Mammary epithelial cell (primary cell): ENCODE data around the gene GLT8D2.

Experiments used
- EZH2 ChIP-seq: IDR thresholded peaks from 2 replicates; pipeline ENCODE4 v1.6.1; 2012; ENCODE audit warnings: low read length, inconsistent platforms, borderline replicate concordance
- TF ChIP-seq, protein P1 (sequence below), 2 donors: IDR thresholded peaks in 1 of 2; conservative IDR thresholded peaks in 1 of 2; 2 replicates each; pipeline ENCODE4 v1.5.1; 2011 to 2012; ENCODE audit warnings: inconsistent platforms in 2 of 2, low read length in 2 of 2, mild to moderate bottlenecking in 2 of 2, control low read depth in 1 of 2, low read depth in 1 of 2; ENCODE audit not compliant: insufficient read depth in 1 of 2; ENCODE audit errors: extremely low read depth in 1 of 2

DNA sequence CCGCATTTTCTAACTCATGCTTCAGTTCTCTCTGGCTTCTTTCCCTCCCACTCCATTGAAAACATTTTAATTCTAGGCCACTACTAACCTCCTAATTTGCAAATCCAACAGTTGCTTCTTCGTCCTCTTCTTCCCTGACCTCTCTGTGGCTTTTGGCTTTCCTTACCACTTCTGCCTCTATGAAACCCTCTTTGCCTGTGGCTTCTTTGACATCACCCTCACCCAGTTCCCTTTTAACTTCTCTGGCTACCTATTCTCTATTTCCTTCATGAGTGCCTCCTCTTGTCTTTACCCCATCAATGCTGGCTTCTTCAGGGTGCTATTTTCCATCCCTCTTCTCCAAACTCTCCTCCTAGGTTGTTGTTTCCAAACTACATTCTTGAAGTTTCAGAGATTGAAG is 10.0 kb upstream of the GLT8D2 start:
- TF ChIP-seq, protein P1, sequence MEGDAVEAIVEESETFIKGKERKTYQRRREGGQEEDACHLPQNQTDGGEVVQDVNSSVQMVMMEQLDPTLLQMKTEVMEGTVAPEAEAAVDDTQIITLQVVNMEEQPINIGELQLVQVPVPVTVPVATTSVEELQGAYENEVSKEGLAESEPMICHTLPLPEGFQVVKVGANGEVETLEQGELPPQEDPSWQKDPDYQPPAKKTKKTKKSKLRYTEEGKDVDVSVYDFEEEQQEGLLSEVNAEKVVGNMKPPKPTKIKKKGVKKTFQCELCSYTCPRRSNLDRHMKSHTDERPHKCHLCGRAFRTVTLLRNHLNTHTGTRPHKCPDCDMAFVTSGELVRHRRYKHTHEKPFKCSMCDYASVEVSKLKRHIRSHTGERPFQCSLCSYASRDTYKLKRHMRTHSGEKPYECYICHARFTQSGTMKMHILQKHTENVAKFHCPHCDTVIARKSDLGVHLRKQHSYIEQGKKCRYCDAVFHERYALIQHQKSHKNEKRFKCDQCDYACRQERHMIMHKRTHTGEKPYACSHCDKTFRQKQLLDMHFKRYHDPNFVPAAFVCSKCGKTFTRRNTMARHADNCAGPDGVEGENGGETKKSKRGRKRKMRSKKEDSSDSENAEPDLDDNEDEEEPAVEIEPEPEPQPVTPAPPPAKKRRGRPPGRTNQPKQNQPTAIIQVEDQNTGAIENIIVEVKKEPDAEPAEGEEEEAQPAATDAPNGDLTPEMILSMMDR (conservative IDR thresholded peaks at IDR 0.05 in 1 of 2, IDR thresholded peaks at IDR 0.05 in 1 of 2; ENCODE audit: extremely low read depth in 1 of 2, insufficient read depth in 1 of 2, low read depth in 1 of 2, low read length in 2 of 2) = no peak
- no peak for TF ChIP-seq EZH2
